NCI-H82 (cell line): ENCODE data around the gene CADPS.
A peak's percentile ranks its signal among the peaks of the same experiment; 100 is the strongest.

Experiments used
- DNase-seq: peaks from one replicate; lab custom pipeline; 2025; lab: John Stamatoyannopoulos, UW

The CADPS gene

DNA sequence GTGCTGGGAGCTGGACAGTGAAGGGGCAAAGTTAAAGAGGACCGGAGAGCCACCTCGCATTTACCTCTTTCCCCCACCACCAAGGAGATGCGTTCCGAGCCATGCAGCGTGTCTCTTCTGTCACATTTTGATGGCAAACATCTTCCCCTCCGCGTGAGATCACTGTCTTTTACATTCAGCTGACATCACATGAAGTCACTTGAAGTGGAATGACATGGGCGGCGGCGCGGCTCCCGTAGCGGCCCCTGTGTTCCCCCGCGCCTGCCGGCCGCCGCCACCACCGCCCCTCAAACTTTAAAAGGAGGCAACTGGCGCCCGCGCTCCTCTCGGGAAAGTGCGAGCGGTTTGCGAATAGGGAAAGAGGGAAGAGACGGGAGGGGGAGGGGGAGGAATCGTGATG is 502.0 kb downstream of the CADPS start, which contains the start of gene FEZF2:
TSS of gene FEZF2 (minus strand) at position 336 of the 400 bp plus-strand sequence. CDS start 682 bp downstream, outside the sequence.
- peak; percentile 12 for DNase-seq

- DNase-seq: peak; percentile 28
These were observed 502.6 kb downstream of the CADPS start for GRCh38 chr3:62372621-62373041.

- peak; percentile 23 for DNase-seq
These were observed 503.3 kb downstream of the CADPS start for GRCh38 chr3:62371720-62372591.

GRCh38 chr3:62370858-62371719 is 504.1 kb downstream of the CADPS start:
- DNase-seq: no peak

- DNase-seq: no peak
These were observed 504.9 kb downstream of the CADPS start for GRCh38 chr3:62370112-62370857.

DNA sequence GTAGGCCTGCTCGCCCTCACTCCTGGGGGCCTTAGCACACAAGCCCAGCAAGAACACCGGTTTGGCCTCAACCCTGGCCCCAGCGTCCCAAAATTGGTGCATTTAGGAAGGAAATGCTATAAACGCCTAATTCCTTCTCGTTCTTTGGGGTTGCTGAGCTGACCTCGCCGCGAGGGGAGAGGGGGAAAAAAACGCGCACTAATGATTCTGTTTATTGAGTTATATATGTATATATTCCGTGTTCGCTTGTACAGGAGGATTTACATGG is 505.8 kb downstream of the CADPS start:
- no peak for DNase-seq

DNA sequence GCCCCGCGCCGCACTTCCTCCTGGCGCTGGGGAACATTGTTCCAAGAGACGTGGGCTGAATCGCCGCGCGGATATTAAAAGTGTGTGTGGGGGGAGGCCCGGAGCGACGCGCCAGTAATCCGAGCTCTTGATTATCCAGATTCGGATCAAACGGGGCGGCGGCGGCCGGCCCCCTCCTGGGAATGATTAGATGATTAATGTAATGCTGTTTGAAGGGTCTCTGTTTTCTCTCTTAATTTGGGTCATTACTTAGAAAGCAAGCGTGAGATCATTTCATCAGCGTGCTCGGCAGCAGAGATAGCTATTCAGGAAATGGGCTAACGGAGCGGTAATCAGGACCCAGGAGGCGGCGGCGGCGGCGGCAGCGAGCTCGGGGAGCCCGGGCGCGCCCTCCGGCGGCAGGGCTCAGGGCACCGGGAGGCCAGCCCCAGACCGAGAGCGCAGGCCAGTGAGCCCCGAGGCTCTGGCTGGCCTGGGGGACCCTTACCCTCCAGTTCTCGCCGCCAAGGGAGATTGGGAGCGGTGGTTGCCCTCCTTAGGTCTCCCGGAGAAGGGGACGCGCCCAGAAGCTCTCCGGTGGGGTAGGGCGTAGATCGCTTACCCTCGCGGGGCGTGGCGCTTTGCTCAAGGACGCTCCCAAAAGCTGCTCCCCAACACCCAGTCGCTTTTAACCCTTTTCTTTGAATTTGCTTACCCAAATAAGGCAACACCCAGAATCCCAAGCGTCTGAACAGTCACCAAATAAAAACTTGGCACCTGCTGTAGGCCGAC is 506.3 kb downstream of the CADPS start:
- DNase-seq: peak; percentile 75

DNA sequence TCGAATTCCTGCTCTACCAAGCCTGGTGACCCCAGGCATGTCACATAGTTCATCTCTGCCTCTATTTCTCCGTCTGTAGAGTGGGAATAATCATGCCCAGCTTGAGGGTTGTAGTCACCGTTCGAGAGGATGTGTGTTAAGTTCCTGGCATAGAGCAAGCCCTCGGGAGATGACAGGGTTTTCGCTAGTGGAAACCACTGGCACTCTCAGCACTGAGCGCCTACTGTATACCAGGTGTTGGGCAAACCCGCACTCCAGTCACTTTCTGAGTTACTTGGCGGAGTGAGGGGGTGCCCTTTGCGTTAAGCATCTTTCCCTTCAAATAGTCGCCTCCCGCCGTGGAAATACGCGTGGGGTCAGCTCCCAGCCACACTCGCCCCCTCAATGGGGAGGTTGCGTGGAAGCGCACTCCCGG is 506.9 kb downstream of the CADPS start:
- DNase-seq: no peak

DNA sequence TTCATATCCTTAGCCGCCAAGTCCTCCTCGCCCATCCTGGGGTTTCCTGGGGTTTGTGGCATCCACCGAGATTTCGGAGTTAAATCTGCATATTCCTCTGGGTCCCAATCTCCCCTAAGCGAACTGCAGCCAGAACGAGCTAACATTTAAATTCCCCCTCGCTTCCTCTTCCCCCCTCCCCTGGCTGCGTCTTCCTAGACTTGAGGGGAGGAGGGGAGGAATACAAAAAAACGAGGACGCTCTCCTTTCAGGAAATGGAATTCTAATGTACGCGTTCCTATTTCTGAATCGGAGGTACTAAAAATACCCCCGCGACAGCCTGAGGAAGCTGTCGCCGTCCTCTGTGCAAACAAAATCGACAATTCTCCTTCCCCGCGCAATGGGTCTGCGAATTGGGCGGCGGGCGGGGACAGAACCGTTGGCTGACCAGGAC is 507.4 kb downstream of the CADPS start:
- DNase-seq: no peak

GRCh38 chr3:62366126-62366484 is 509.1 kb downstream of the CADPS start:
- no peak for DNase-seq

GRCh38 chr3:62365391-62366125 is 509.7 kb downstream of the CADPS start:
- no peak for DNase-seq

DNA sequence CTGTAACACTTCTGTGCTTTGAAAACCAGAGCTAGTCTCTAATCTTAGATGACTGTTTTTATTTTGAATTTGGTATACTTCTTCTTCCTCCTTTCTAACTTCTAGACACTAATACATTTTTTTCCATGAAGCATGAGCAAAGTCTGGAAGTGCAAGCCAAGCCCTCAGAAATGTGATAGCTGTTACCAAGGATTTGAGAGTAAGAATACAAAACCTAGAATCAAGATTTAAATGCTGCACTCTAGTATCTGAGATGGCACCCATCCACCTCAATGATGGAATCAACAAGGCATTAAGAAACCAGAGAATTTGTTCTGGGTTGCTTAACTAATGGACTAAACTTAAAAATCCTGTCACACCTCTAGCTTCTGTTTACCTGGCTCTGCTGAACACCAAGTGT is 511.0 kb downstream of the CADPS start:
- DNase-seq: no peak

GRCh38 chr3:62363275-62363674 is 511.9 kb downstream of the CADPS start:
- DNase-seq: no peak

DNA sequence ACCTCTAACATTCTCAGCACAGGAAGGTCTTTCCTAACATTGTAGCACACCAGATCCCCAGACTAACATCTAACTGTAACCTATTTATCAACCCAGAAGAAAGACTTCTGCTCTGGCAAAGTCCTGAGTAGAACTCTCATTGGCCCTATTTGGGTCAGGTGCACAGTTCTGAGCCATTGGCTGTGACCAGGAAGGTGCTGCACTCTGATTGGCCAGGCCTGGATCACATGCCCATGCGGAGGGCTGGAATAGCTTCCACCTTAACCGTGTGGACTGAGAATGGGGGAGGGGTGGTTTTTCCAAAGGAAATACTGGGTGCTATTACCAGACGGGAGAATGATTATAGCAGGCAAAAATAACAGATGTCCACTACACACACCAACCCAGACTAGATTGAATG is 513.4 kb downstream of the CADPS start:
- DNase-seq: no peak

DNA sequence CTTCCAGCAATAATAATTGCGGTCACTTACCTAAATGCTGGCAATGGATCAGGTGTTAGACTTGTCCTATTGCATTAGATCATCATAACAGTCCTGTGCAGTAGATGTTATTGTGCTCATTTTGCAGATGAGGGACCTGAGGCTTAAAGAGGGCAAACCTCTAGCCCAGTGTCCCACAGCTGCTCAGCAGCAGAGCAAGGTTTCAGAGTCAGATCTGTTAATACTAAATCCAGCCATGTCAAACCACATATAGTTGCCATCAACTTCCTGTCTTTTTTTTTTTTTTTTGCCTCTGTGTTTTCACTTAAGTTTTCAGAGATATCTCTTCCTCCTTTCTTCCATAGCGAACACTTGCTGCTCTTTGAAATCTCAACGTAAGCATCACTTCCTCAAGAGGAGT is 514.0 kb downstream of the CADPS start:
- no peak for DNase-seq

DNA sequence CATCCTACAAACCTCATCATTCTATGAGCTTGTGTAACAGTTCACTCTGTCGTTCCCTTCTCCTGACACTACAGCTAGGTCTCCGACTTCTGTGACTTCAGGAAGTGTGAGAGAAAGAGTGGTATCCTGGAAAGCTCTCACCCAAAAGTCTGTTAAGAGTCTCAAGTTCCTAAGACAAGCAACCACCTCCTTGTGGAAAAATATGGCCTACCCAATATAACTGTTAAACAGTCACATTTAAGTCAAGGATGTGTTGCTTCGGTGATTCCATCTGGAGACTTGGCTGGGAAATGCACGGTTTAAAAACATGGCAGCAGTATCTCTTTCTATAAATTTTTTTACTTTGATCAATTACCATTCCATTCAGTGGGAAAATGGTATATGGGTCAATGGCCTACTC is 515.7 kb downstream of the CADPS start:
- no peak for DNase-seq

DNA sequence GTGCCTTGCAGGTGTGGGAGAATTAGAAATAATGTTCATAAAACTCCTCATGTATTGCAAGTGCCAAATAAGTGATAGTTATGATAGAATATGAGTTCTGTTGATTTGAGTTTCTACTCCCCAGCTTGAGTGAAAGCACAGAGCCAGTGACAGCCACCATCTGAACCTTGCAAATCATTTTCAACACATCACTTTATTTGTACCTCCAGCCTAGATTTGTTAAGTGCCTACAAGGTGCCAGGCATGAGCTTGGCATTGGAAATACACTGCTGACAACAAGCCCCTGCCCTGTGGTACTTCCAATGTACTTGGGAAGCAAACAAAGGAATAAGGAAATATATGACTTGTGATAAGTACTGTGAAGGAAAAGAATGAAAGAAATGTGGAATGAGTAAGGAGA is 518.9 kb downstream of the CADPS start:
- DNase-seq: no peak

GRCh38 chr3:62355703-62356102 is 519.5 kb downstream of the CADPS start:
- no peak for DNase-seq
